ENCODE results near the gene HYKK. TPM values are rescaled to one million over a fixed set of nuclear protein-coding genes. Genes with fewer than 3 reads are reported as not detected.

HYKK gene
- total and polyA plus RNA-seq, 2 of the 13 experiments (the other 11 are each of a cell fraction or from before 2014, with no cell fraction given) = 3.5 to 5.4 TPM

DNA sequence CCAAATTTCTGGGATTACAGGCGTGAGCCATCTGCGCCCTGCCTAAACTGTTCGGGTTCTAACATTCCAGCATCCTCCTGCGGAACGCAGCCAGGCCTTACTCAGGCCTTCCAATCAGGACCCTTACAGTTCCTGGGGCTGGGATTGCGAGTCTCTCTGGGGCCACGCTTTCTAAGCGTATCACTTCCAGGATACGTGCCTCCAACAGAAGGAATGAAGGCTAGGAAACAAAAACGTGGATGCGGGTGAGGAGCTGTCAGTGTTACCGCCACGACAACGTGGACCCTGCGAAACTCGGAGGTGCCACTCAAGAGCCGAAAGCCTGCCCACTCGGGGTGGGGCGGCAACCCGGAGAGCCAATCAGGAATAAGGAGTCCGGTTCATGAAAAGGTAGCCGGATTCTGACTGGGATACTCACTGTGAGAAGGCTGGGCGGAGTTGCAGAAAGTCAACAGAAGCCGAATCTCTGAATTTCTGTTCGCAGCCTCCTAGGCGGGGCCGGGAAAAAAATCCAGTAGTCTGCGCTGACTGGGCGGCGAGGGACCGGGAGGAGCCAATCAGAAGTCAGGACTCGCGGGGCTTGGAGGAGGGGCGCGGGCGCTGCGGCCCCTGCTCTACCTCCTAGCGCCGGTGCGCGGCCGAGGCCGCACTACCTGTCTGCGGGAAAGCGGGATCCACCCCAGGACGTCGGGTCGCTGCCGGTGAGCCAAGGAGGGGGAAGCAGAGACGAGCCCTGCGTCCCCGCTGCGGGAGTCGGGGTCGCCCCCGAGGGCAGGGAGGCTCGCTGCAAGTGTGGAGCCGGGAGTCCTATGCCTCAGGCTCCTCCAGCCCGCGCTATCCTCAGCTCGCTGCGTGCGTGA is at the start of gene HYKK (continued):
- TF ChIP-seq ZNF468 (CRISPR knock-in tag; IDR thresholded peaks at IDR 0.05) = no peak
- 0 out of 2 replicates have a peak, but pooled peaks have one; percentile 7 for TF ChIP-seq RXRA (CRISPR knock-in tag; IDR thresholded peaks at IDR 0.05)
- TF ChIP-seq HOXA5 (CRISPR knock-in tag; IDR thresholded peaks at IDR 0.05) = no peak
- TF ChIP-seq RARA (CRISPR knock-in tag; IDR thresholded peaks at IDR 0.05) = peak; percentile 50; the same call in 1 of the 2 replicates
- TF ChIP-seq, protein P1, sequence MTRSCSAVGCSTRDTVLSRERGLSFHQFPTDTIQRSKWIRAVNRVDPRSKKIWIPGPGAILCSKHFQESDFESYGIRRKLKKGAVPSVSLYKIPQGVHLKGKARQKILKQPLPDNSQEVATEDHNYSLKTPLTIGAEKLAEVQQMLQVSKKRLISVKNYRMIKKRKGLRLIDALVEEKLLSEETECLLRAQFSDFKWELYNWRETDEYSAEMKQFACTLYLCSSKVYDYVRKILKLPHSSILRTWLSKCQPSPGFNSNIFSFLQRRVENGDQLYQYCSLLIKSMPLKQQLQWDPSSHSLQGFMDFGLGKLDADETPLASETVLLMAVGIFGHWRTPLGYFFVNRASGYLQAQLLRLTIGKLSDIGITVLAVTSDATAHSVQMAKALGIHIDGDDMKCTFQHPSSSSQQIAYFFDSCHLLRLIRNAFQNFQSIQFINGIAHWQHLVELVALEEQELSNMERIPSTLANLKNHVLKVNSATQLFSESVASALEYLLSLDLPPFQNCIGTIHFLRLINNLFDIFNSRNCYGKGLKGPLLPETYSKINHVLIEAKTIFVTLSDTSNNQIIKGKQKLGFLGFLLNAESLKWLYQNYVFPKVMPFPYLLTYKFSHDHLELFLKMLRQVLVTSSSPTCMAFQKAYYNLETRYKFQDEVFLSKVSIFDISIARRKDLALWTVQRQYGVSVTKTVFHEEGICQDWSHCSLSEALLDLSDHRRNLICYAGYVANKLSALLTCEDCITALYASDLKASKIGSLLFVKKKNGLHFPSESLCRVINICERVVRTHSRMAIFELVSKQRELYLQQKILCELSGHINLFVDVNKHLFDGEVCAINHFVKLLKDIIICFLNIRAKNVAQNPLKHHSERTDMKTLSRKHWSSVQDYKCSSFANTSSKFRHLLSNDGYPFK (CRISPR knock-in tag; IDR thresholded peaks at IDR 0.05; ENCODE audit: borderline replicate concordance) = peak; percentile 58; the same call in 1 of the 2 replicates
- no peak for TF ChIP-seq ZMAT3 (CRISPR knock-in tag; conservative IDR thresholded peaks at IDR 0.05)
- TF ChIP-seq, protein P2, sequence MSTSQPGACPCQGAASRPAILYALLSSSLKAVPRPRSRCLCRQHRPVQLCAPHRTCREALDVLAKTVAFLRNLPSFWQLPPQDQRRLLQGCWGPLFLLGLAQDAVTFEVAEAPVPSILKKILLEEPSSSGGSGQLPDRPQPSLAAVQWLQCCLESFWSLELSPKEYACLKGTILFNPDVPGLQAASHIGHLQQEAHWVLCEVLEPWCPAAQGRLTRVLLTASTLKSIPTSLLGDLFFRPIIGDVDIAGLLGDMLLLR (CRISPR knock-in tag; IDR thresholded peaks at IDR 0.05) = peak; percentile 30
- TF ChIP-seq TCF7 (IDR thresholded peaks at IDR 0.05; ENCODE audit: low read depth) = no peak
- TF ChIP-seq SNRNP70 (IDR thresholded peaks at IDR 0.05; ENCODE audit: low read depth, low read length) = no peak
- TF ChIP-seq ELF3 (CRISPR knock-in tag; IDR thresholded peaks at IDR 0.05) = 0 out of 2 replicates have a peak, but pooled peaks have one; percentile 10
- TF ChIP-seq KAT8 (CRISPR knock-in tag; IDR thresholded peaks at IDR 0.05) = peak; percentile 66; the same call in 1 of the 2 replicates
- no peak for TF ChIP-seq HIVEP1 (CRISPR knock-in tag; IDR thresholded peaks at IDR 0.05)
- no peak for TF ChIP-seq KDM1A (CRISPR knock-in tag; IDR thresholded peaks at IDR 0.05)
- TF ChIP-seq TP53 (CRISPR knock-in tag; conservative IDR thresholded peaks at IDR 0.05) = no peak
- TF ChIP-seq, protein P3, sequence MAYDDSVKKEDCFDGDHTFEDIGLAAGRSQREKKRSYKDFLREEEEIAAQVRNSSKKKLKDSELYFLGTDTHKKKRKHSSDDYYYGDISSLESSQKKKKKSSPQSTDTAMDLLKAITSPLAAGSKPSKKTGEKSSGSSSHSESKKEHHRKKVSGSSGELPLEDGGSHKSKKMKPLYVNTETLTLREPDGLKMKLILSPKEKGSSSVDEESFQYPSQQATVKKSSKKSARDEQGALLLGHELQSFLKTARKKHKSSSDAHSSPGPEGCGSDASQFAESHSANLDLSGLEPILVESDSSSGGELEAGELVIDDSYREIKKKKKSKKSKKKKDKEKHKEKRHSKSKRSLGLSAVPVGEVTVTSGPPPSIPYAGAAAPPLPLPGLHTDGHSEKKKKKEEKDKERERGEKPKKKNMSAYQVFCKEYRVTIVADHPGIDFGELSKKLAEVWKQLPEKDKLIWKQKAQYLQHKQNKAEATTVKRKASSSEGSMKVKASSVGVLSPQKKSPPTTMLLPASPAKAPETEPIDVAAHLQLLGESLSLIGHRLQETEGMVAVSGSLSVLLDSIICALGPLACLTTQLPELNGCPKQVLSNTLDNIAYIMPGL (CRISPR knock-in tag; IDR thresholded peaks at IDR 0.05; ENCODE audit: borderline replicate concordance in 1 of 2, low read depth in 1 of 2) = peak; percentile 55 to 80; a peak in 2 of 4 replicates
- TF ChIP-seq RBAK (CRISPR knock-in tag; IDR thresholded peaks at IDR 0.05) = no peak
- peak; percentile 77 for TF ChIP-seq ZFX (CRISPR knock-in tag; IDR thresholded peaks at IDR 0.05; ENCODE audit: low read depth)
- TF ChIP-seq, protein P4, sequence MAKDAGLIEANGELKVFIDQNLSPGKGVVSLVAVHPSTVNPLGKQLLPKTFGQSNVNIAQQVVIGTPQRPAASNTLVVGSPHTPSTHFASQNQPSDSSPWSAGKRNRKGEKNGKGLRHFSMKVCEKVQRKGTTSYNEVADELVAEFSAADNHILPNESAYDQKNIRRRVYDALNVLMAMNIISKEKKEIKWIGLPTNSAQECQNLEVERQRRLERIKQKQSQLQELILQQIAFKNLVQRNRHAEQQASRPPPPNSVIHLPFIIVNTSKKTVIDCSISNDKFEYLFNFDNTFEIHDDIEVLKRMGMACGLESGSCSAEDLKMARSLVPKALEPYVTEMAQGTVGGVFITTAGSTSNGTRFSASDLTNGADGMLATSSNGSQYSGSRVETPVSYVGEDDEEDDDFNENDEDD (CRISPR knock-in tag; IDR thresholded peaks at IDR 0.05; ENCODE audit: borderline replicate concordance) = no peak
- TF ChIP-seq BORCS8-MEF2B (CRISPR knock-in tag; IDR thresholded peaks at IDR 0.05) = peak; percentile 43; the same call in 1 of the 2 replicates
- TF ChIP-seq RFX1 (IDR thresholded peaks at IDR 0.05) = no peak
- TF ChIP-seq ZNF7 (CRISPR knock-in tag; IDR thresholded peaks at IDR 0.05) = no peak
- 0 out of 2 replicates have a peak, but pooled peaks have one; percentile 17 for TF ChIP-seq DMAP1 (CRISPR knock-in tag; IDR thresholded peaks at IDR 0.05)
- TF ChIP-seq KLF15 (CRISPR knock-in tag; IDR thresholded peaks at IDR 0.05; ENCODE audit: borderline replicate concordance) = no peak
- peak; percentile 75; the same call in 1 of the 2 replicates for TF ChIP-seq KDM5B (CRISPR knock-in tag; IDR thresholded peaks at IDR 0.05; ENCODE audit: borderline replicate concordance)

Measured in HepG2 (cell line).